ENCODE results near the gene IRF9. TPM values are rescaled to one million over a fixed set of nuclear protein-coding genes. Genes with fewer than 3 reads are reported as not detected.

IRF9 gene
- total and polyA plus RNA-seq, 2 of the 13 experiments (the other 11 are each of a cell fraction or from before 2014, with no cell fraction given) = 14.9 to 49.7 TPM

- TF ChIP-seq, protein P1, sequence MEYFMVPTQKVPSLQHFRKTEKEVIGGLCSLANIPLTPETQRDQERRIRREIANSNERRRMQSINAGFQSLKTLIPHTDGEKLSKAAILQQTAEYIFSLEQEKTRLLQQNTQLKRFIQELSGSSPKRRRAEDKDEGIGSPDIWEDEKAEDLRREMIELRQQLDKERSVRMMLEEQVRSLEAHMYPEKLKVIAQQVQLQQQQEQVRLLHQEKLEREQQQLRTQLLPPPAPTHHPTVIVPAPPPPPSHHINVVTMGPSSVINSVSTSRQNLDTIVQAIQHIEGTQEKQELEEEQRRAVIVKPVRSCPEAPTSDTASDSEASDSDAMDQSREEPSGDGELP (IDR thresholded peaks at IDR 0.05; ENCODE audit: borderline replicate concordance, low read depth) = peak; percentile 66; the same call in 1 of the 2 replicates
- TF ChIP-seq HNF1A (IDR thresholded peaks at IDR 0.05; ENCODE audit: low read depth) = 0 out of 2 replicates have a peak, but pooled peaks have one; percentile 2
- peak; percentile 87 for TF ChIP-seq HNF1A (CRISPR knock-in tag; IDR thresholded peaks at IDR 0.05; ENCODE audit: borderline replicate concordance)
- peak; percentile 95; the same call in 1 of the 2 replicates for TF ChIP-seq ZSCAN5A (CRISPR knock-in tag; IDR thresholded peaks at IDR 0.05; ENCODE audit: borderline replicate concordance)
- TF ChIP-seq STAT5B (CRISPR knock-in tag; IDR thresholded peaks at IDR 0.05) = peak; percentile 72; the same call in 1 of the 2 replicates
- no peak for TF ChIP-seq ZNF431 (CRISPR knock-in tag; IDR thresholded peaks at IDR 0.05; ENCODE audit: borderline replicate concordance, low read depth)
- peak; percentile 90; the same call in 1 of the 2 replicates for TF ChIP-seq THYN1 (CRISPR knock-in tag; IDR thresholded peaks at IDR 0.05; ENCODE audit: borderline replicate concordance, low read depth)
- TF ChIP-seq KDM1A (CRISPR knock-in tag; IDR thresholded peaks at IDR 0.05) = no peak; the same call in 1 of the 2 replicates
- peak; percentile 91; the same call in 1 of the 2 replicates for TF ChIP-seq ZNF503 (CRISPR knock-in tag; IDR thresholded peaks at IDR 0.05)
- TF ChIP-seq, protein P2, sequence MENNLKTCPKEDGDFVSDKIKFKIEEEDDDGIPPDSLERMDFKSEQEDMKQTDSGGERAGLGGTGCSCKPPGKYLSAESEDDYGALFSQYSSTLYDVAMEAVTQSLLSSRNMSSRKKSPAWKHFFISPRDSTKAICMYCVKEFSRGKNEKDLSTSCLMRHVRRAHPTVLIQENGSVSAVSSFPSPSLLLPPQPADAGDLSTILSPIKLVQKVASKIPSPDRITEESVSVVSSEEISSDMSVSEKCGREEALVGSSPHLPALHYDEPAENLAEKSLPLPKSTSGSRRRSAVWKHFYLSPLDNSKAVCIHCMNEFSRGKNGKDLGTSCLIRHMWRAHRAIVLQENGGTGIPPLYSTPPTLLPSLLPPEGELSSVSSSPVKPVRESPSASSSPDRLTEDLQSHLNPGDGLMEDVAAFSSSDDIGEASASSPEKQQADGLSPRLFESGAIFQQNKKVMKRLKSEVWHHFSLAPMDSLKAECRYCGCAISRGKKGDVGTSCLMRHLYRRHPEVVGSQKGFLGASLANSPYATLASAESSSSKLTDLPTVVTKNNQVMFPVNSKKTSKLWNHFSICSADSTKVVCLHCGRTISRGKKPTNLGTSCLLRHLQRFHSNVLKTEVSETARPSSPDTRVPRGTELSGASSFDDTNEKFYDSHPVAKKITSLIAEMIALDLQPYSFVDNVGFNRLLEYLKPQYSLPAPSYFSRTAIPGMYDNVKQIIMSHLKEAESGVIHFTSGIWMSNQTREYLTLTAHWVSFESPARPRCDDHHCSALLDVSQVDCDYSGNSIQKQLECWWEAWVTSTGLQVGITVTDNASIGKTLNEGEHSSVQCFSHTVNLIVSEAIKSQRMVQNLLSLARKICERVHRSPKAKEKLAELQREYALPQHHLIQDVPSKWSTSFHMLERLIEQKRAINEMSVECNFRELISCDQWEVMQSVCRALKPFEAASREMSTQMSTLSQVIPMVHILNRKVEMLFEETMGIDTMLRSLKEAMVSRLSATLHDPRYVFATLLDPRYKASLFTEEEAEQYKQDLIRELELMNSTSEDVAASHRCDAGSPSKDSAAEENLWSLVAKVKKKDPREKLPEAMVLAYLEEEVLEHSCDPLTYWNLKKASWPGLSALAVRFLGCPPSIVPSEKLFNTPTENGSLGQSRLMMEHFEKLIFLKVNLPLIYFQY (CRISPR knock-in tag; IDR thresholded peaks at IDR 0.05; ENCODE audit: borderline replicate concordance) = peak; percentile 89
- peak; percentile 96 for TF ChIP-seq ZNF260 (CRISPR knock-in tag; IDR thresholded peaks at IDR 0.05; ENCODE audit: borderline replicate concordance, low read depth)
- TF ChIP-seq CCAR2 (optimal IDR thresholded peaks at IDR 0.05; ENCODE audit: low read depth, low read length) = peak; percentile 53
- TF ChIP-seq FOXM1 (CRISPR knock-in tag; IDR thresholded peaks at IDR 0.05) = peak; percentile 28
Measured at GRCh38 chr14:24195186-24196070, 34.4 kb downstream of the IRF9 start, which contains the start of gene TM9SF1 (continued).

Data from HepG2 (cell line).